Trophoblast cell (in vitro differentiated cells and primary cell): ENCODE measurements around the gene GABBR1.

Source experiments
- DNase-seq, 2 donors: peaks; one replicate each; pipeline ENCODE4 v3.0.0-alpha.2; 2016
- H2AFZ ChIP-seq: 2 replicates; pipeline ENCODE4 v1.6.1; 2013; ENCODE audit warnings: low read length, moderate library complexity, mild to moderate bottlenecking; ENCODE audit not compliant: insufficient read depth, poor library complexity
- H2AK5ac ChIP-seq: 2 replicates; pipeline ENCODE4 v1.6.1; 2013; ENCODE audit warnings: mild to moderate bottlenecking, low read length
- H2BK120ac ChIP-seq: 2 replicates; pipeline ENCODE4 v1.6.1; 2013; ENCODE audit warnings: low read length, mild to moderate bottlenecking, moderate library complexity; ENCODE audit not compliant: insufficient read depth, poor library complexity
- H2BK12ac ChIP-seq: 2 replicates; pipeline ENCODE4 v1.6.1; 2013; ENCODE audit warnings: mild to moderate bottlenecking, low read length, moderate library complexity
- H2BK5ac ChIP-seq: 2 replicates; pipeline ENCODE4 v1.6.1; 2013; ENCODE audit warnings: low read length, low read depth, moderate library complexity, mild to moderate bottlenecking; ENCODE audit not compliant: poor library complexity
- H3K14ac ChIP-seq: 2 replicates; pipeline ENCODE4 v1.6.1; 2013; ENCODE audit warnings: mild to moderate bottlenecking, low read length
- H3K18ac ChIP-seq: 2 replicates; pipeline ENCODE4 v1.6.1; 2013; ENCODE audit warnings: mild to moderate bottlenecking, low read length
- H3K23ac ChIP-seq: 2 replicates; pipeline ENCODE4 v1.6.1; 2013; ENCODE audit warnings: low read length
- H3K27ac ChIP-seq: 2 replicates; pipeline ENCODE4 v1.5.1; 2013; ENCODE audit warnings: low read depth, mild to moderate bottlenecking, inconsistent platforms, low read length, moderate library complexity
- H3K27me3 ChIP-seq: 2 replicates; pipeline ENCODE4 v1.6.1; 2013; ENCODE audit warnings: inconsistent platforms, mild to moderate bottlenecking, low read length, moderate library complexity; ENCODE audit not compliant: insufficient read depth
- H3K36me3 ChIP-seq, 2 experiments: 1 replicate in 1 of 2; 2 replicates in 1 of 2; pipeline ENCODE4 v1.6.1; 2013; ENCODE audit warnings: low read length in 2 of 2, mild to moderate bottlenecking in 2 of 2, moderate library complexity in 1 of 2; ENCODE audit not compliant: insufficient read depth in 2 of 2, control insufficient read depth in 1 of 2
- H3K4ac ChIP-seq: 2 replicates; pipeline ENCODE4 v1.6.1; 2013; ENCODE audit warnings: low read depth, mild to moderate bottlenecking, low read length, moderate library complexity
- H3K4me1 ChIP-seq, 2 experiments: 1 replicate in 1 of 2; 2 replicates in 1 of 2; pipeline ENCODE4 v1.6.1; 2013; ENCODE audit warnings: low read length in 2 of 2, mild to moderate bottlenecking in 2 of 2, moderate library complexity in 1 of 2; ENCODE audit not compliant: insufficient read depth in 2 of 2, control insufficient read depth in 1 of 2
- H3K4me2 ChIP-seq: 2 replicates; pipeline ENCODE4 v1.6.1; 2013; ENCODE audit warnings: inconsistent platforms, mild to moderate bottlenecking, low read length, moderate library complexity
- H3K4me3 ChIP-seq: 2 replicates; pipeline ENCODE4 v1.5.1; 2013; ENCODE audit warnings: mild to moderate bottlenecking, low read depth, low read length, inconsistent platforms
- H3K79me1 ChIP-seq: one replicate; pipeline ENCODE4 v1.6.1; 2013; ENCODE audit warnings: low read length
- H3K79me2 ChIP-seq: 2 replicates; pipeline ENCODE4 v1.6.1; 2013; ENCODE audit warnings: low read length, mild to moderate bottlenecking; ENCODE audit not compliant: control insufficient read depth, insufficient read depth, poor library complexity
- H3K9ac ChIP-seq: 2 replicates; pipeline ENCODE4 v1.6.1; 2013; ENCODE audit warnings: mild to moderate bottlenecking, low read length
- H3K9me3 ChIP-seq: 2 replicates; pipeline ENCODE4 v1.6.1; 2013; ENCODE audit warnings: low read depth, mild to moderate bottlenecking, control low read depth, inconsistent platforms, low read length; ENCODE audit not compliant: insufficient read depth
- H4K12ac ChIP-seq: 2 replicates; pipeline ENCODE4 v1.6.1; 2013; ENCODE audit warnings: low read depth, mild to moderate bottlenecking, low read length, moderate library complexity
- H4K8ac ChIP-seq: 2 replicates; pipeline ENCODE4 v1.6.1; 2013; ENCODE audit warnings: low read depth, mild to moderate bottlenecking, low read length, moderate library complexity
- H4K91ac ChIP-seq: one replicate; pipeline ENCODE4 v1.6.1; 2013; ENCODE audit warnings: low read depth, mild to moderate bottlenecking, low read length, moderate library complexity
- WGBS: extraction: QIAGEN DNeasy Blood & Tissue Kit; methylation state at CpG from one replicate; pipeline ENCODE4 v1.1.7; 2013; ENCODE audit warnings: missing lambda C conversion rate; ENCODE audit not compliant: insufficient read length, insufficient coverage; ENCODE audit errors: extremely low coverage; 5-methylcytosine and 5-hydroxymethylcytosine counted together

Gene GABBR1

DNA sequence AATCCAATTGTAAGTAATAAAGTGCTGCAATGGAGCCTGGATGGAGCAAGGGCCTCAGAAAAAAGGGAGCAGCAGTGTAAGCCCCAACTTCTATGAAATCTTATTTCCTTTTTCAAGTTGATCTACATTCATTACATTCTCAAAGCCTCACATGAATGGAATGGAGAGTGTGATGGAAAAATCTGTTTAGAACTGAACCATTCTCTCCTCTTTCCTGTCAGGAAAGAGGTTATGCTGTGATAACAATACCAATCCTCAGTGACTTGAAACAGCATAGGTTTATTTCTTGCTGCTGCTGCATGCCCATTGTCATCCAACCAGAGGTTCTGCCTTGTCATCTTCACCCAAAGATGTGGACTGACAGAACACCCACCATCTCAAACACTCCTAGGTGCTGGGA, 56.9 kb downstream of the GABBR1 start:
- no peak overlapping the region for H2BK120ac ChIP-seq
- H2AK5ac ChIP-seq, result no peak overlapping the region
- no peak overlapping the region for H4K12ac ChIP-seq
- H3K18ac ChIP-seq, result no peak overlapping the region
- no peak overlapping the region for H2BK12ac ChIP-seq
- H2BK5ac ChIP-seq, result no peak overlapping the region
- H3K79me2 ChIP-seq, result no peaks in the 10 kb centered on the region
- no peaks in the 10 kb centered on the region for H3K27me3 ChIP-seq
- H3K36me3 ChIP-seq, result no peaks in the 10 kb centered on the region
- peaks cover 4% of the 10 kb centered on the region for H3K9me3 ChIP-seq
- no peak overlapping the region for H3K9ac ChIP-seq
- H3K79me1 ChIP-seq, result no peaks in the 10 kb centered on the region
- DNase-seq, result no peak
- no peak overlapping the region for H4K91ac ChIP-seq
- no peak overlapping the region for H3K14ac ChIP-seq
- H3K4ac ChIP-seq, result no peak overlapping the region
- H4K8ac ChIP-seq, result no peak overlapping the region
- peaks cover 0 to 3% of the 10 kb centered on the region in 2 experiments for H3K4me1 ChIP-seq
- H2AFZ ChIP-seq, result no peak overlapping the region
- no peak overlapping the region for H3K4me3 ChIP-seq
- no peak overlapping the region for H3K27ac ChIP-seq
- no peak overlapping the region for H3K4me2 ChIP-seq
- no peak overlapping the region for H3K23ac ChIP-seq

DNA sequence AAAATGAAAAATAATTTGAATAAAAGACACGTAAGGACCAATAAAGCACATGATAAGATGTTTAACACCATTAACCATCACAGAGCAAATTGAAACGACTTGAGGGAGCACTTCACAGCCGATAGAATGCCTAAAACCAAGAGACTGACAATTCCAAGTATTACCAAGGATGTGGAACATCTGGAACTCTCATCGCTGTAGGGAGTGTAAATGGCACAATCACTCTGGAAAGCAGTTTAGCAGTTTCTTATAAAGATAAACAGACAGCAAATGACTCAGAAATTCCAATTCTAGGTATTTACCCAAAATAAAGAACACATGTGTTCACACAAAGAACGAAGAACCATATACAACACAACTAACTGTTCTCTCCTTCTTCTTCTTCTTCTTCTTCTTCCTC, 65.0 kb downstream of the GABBR1 start:
- Histone ChIP-seq H3K79me2 (no peaks in the 10 kb centered on the region), H4K12ac (no peak overlapping the region), H3K27ac (no peak overlapping the region), H3K4ac (no peak overlapping the region), H3K79me1 (no peaks in the 10 kb centered on the region), H4K91ac (no peak overlapping the region), H2BK12ac (no peak overlapping the region), H3K9me3 (no peaks in the 10 kb centered on the region), H3K27me3 (no peaks in the 10 kb centered on the region), H2BK5ac (no peak overlapping the region), H3K14ac (no peak overlapping the region), H3K36me3 (no peaks in the 10 kb centered on the region), H3K23ac (no peak overlapping the region), H4K8ac (no peak overlapping the region), H3K4me2 (no peak overlapping the region), H3K18ac (no peak overlapping the region), H2BK120ac (no peak overlapping the region), H3K9ac (no peak overlapping the region), H2AFZ (no peak overlapping the region), H3K4me3 (no peak overlapping the region), H2AK5ac (no peak overlapping the region), H3K4me1 (no peaks in the 10 kb centered on the region)
- no CpG with 5 or more reads among the region's 5 CpGs for WGBS
- no peak for DNase-seq

DNA sequence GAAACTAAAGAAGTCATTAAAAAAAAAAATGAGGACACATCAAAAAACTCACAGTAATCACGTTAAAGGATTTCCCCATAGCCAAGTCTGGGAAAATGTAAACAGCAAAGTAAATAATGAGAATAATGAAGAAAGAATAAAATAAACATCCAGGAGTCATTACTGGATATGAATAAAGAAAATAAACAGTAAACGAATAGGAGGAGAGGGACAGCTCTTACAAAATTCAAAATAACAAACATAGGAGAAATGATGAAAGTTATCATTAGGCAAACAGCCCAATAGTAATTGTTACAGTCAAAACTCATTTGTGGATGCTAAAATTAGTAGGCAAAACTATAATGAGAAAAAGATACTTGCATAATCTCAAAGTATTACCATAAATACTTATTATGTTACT, 65.4 kb downstream of the GABBR1 start:
- Histone ChIP-seq H3K14ac (no peak overlapping the region), H3K23ac (no peak overlapping the region), H3K4me1 (no peaks in the 10 kb centered on the region), H3K9me3 (no peaks in the 10 kb centered on the region), H3K36me3 (no peaks in the 10 kb centered on the region), H3K18ac (no peak overlapping the region), H3K79me2 (no peaks in the 10 kb centered on the region), H4K12ac (no peak overlapping the region), H2BK120ac (no peak overlapping the region), H3K4ac (no peak overlapping the region), H3K9ac (no peak overlapping the region), H4K8ac (no peak overlapping the region), H3K27me3 (no peaks in the 10 kb centered on the region), H3K4me3 (no peak overlapping the region), H3K79me1 (no peaks in the 10 kb centered on the region), H2BK12ac (no peak overlapping the region), H2BK5ac (no peak overlapping the region), H3K27ac (no peak overlapping the region), H3K4me2 (no peak overlapping the region), H2AK5ac (no peak overlapping the region), H2AFZ (no peak overlapping the region), H4K91ac (no peak overlapping the region)
- DNase-seq, result no peak
- no CpG with 5 or more reads among the region's 2 CpGs for WGBS

DNA sequence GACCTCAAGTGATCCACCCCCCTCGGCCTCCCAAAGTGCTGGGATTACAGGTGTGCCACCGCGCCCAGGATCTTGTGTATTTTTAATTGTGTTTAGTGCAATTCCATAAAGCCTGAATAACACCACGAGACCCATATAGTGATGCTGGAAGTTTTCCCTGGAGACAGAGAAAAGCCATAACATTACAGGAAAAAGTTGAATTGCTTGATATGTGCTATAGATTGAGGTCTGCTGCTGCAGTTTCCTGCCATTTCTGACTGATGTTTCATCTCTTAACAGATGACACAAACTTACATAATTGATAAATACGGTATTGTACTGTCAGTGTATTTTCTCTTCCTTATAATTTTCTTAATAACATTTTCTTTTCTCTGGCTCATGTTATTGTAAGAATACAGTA, 66.1 kb downstream of the GABBR1 start:
- H4K91ac ChIP-seq, result no peak overlapping the region
- H3K79me2 ChIP-seq, result no peaks in the 10 kb centered on the region
- no peak overlapping the region for H2BK120ac ChIP-seq
- H4K12ac ChIP-seq, result no peak overlapping the region
- H2BK12ac ChIP-seq, result no peak overlapping the region
- H3K9ac ChIP-seq, result no peak overlapping the region
- H2AK5ac ChIP-seq, result no peak overlapping the region
- H3K9me3 ChIP-seq, result no peaks in the 10 kb centered on the region
- H3K14ac ChIP-seq, result no peak overlapping the region
- no peak overlapping the region for H4K8ac ChIP-seq
- no peaks in the 10 kb centered on the region for H3K4me1 ChIP-seq
- WGBS, result no CpG with 5 or more reads among the region's 5 CpGs
- no peak overlapping the region for H2BK5ac ChIP-seq
- H3K79me1 ChIP-seq, result no peaks in the 10 kb centered on the region
- no peak overlapping the region for H3K4me3 ChIP-seq
- no peak overlapping the region for H3K23ac ChIP-seq
- DNase-seq, result no peak
- no peaks in the 10 kb centered on the region for H3K27me3 ChIP-seq
- no peak overlapping the region for H3K18ac ChIP-seq
- H3K4me2 ChIP-seq, result no peak overlapping the region
- H3K4ac ChIP-seq, result no peak overlapping the region
- no peak overlapping the region for H3K27ac ChIP-seq
- no peaks in the 10 kb centered on the region for H3K36me3 ChIP-seq
- no peak overlapping the region for H2AFZ ChIP-seq

DNA sequence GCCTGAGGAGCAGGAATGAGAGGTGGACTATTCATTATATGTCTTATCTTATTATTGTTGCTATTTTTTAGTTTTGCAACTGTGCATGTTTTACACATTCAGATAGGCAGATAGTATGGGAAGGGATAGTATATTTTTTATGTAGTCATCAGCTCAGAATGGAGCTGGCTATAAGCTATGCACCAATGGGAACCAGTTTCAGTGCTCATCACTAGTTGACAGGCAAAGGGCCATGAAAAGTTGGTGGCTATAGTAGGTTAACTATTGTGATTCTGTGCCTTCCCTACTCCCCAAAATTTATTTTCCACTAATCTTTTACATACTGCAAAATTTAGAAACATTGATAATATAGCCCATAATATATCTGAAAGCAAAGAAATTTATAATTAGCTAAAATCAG, 68.1 kb downstream of the GABBR1 start:
- Histone ChIP-seq H4K8ac (no peak overlapping the region), H3K79me2 (no peaks in the 10 kb centered on the region), H3K4me3 (no peak overlapping the region), H3K9me3 (no peaks in the 10 kb centered on the region), H3K4me1 (no peaks in the 10 kb centered on the region), H3K79me1 (no peaks in the 10 kb centered on the region), H3K18ac (no peak overlapping the region), H3K27me3 (no peaks in the 10 kb centered on the region), H4K12ac (no peak overlapping the region), H3K4ac (no peak overlapping the region), H2AFZ (no peak overlapping the region), H2BK12ac (no peak overlapping the region), H3K36me3 (no peaks in the 10 kb centered on the region), H3K4me2 (no peak overlapping the region), H2BK120ac (no peak overlapping the region), H3K27ac (no peak overlapping the region), H4K91ac (no peak overlapping the region), H2BK5ac (no peak overlapping the region), H3K23ac (no peak overlapping the region), H3K9ac (no peak overlapping the region), H3K14ac (no peak overlapping the region), H2AK5ac (no peak overlapping the region)
- DNase-seq, result no peak
